Activated T-cell treated with anti-CD3 and anti-CD28 coated beads, Interleukin-2, amount 50 U/mL, for 72 hours (primary cell): ENCODE measurements around the gene PRRT1. TPM values are rescaled to one million over a fixed set of nuclear protein-coding genes. Genes with fewer than 3 reads are reported as not detected.

Experiments used
- ATAC-seq, 2 donors: fragments of 150-1000 bp; cut with Tn5 transposase; replicated peaks in 1 of 2; 2 replicates each; pipeline ENCODE4 v1.10.0; 2021; ENCODE audit warnings: moderate library complexity in 2 of 2, mild to moderate bottlenecking in 1 of 2
- DNase-seq, 2 donors: peaks; one replicate each; pipeline ENCODE4 v3.0.0; 2021 to 2022; ENCODE audit warnings: mixed read lengths in 1 of 2
- H3K27ac Mint-ChIP-seq: one replicate; pipeline ENCODE4 v1.8.0; 2022; ENCODE audit warnings: mild to moderate bottlenecking, moderate library complexity, mixed read lengths
- H3K27me3 Mint-ChIP-seq: one replicate; pipeline ENCODE4 v1.8.0; 2022; ENCODE audit warnings: low read depth, mixed read lengths
- H3K36me3 Mint-ChIP-seq, 2 donors: one replicate each; pipeline ENCODE4 v1.8.0; 2022; ENCODE audit warnings: mixed read lengths in 2 of 2, mild to moderate bottlenecking in 1 of 2; ENCODE audit not compliant: insufficient read depth in 2 of 2
- H3K4me1 Mint-ChIP-seq: one replicate; pipeline ENCODE4 v1.8.0; 2022; ENCODE audit warnings: low read depth, mixed read lengths
- H3K4me3 Mint-ChIP-seq, 2 donors: one replicate each; pipeline ENCODE4 v1.8.0; 2022; ENCODE audit warnings: mild to moderate bottlenecking in 2 of 2, mixed read lengths in 2 of 2, moderate library complexity in 2 of 2
- H3K9me3 Mint-ChIP-seq, 2 donors: one replicate each; pipeline ENCODE4 v1.8.0; 2022; ENCODE audit warnings: mixed read lengths in 2 of 2
- total RNA-seq, 2 donors: library from RNA; stranded (reverse); gene quantifications; one replicate each; pipeline ENCODE4 v1.2.3, GENCODE V29; 2022

Gene PRRT1
- total RNA-seq, 2 donors from 2014 or later = 0.83 to 1.2 TPM

DNA sequence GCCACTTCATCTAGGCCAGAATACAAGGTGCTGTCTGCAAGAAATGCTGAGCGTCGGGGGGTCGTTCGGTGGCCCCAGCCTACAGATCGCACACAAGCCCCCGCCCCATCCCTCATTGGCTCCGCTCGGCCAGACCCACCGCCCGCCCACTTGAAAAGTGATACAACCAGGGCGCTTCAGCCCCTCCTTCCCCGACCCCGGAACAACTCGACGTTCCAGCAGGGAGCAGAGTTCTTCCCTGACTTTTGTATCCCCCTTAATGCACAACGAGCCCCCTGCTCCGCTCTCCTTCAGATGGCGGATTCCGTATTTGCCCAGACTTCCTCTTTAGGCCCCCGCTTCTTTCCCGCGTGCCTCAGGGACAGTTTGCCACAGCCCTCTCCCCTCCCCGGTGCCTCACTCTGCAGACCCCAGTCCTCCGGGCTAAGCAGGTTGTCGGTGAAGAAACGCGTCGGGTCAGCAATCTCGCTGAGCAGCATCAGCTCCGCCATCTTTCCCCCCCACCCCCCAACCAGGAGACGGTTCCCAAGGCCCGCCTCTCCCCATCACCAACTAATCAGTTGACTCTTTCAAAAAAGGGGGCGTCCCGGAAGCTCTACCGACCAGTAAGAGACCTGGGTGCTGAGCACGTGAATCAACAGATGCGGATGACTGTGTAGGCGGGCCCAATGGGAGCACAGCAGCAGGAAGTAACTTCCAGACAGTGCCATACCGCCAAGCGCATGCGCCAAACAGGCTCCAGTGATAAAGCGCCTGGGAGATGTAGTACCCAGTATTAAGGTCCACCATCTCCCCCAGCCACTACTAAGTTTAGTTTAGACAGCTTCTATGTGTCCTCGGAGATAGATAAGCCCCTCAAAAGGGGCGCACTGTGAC is 23.8 kb downstream of the PRRT1 start, which contains the start of gene ATF6B:
Gene ATF6B, minus strand, starts transcription at position 530 of the 876 bp plus-strand sequence. Its CDS starts 39 bp downstream, at position 491.
- Mint-ChIP-seq H3K36me3 (peaks cover 11 to 17% of the 10 kb centered on the region in 2 donors), H3K9me3 (peaks cover 0 to 2% of the 10 kb centered on the region in 2 donors), H3K27me3 (no peaks in the 10 kb centered on the region), H3K4me1 (peaks cover 43% of the 10 kb centered on the region), H3K4me3 (peak within 1 kb of the TSS; percentile 87 to 100), H3K27ac (peak within 1 kb of the TSS; percentile 82)
- DNase-seq (peak; percentile 95 to 99), ATAC-seq (peak; percentile 91 to 92)

DNA sequence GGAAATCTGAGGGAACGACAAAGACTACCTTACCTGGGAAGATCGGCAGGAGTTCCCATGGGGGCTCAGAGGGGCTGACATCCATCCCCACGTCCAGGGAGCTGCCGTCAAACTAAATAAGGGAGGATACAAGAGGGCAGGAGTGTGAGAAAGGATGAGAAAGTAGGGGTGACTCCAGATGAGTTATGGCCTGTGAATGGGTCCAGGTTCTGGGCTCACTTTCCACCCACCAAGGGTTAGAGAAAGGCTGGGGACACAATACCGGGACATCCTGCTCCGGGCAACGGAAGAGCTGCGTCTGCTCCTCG is 24.4 kb downstream of the PRRT1 start:
- ATAC-seq (no peak), DNase-seq (no peak)
- Mint-ChIP-seq H3K27me3 (no peaks in the 10 kb centered on the region), H3K36me3 (peaks cover 11 to 17% of the 10 kb centered on the region in 2 donors), H3K27ac (peak overlapping the region; percentile 82), H3K4me1 (peaks cover 43% of the 10 kb centered on the region), H3K4me3 (peak overlapping the region; percentile 87 to 100), H3K9me3 (peaks cover 0 to 2% of the 10 kb centered on the region in 2 donors)

DNA sequence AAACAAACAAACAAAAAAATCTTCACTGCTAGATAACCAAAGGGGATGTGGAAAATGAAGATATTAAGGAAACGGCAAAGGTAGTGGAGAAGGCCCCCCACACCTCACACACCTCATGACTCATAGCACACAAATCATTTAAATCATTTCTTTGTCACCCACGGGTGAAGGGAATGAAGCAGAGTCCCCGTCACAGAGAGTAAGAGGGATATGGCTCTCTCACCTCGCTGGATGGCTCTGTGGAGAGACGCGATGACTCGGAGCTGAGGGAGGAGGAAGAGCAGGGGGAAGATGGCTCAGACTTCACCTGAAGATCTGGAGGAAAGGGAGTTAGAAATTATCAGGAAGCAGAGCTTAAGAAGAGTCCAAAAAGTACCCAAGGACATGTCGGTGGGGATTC is 24.9 kb downstream of the PRRT1 start:
- Mint-ChIP-seq H3K27ac (peak overlapping the region; percentile 82), H3K27me3 (no peaks in the 10 kb centered on the region), H3K9me3 (peaks cover 0 to 2% of the 10 kb centered on the region in 2 donors), H3K36me3 (peaks cover 14 to 21% of the 10 kb centered on the region in 2 donors), H3K4me1 (peaks cover 43% of the 10 kb centered on the region), H3K4me3 (peak overlapping the region; percentile 87 to 100)
- ATAC-seq = no peak
- DNase-seq = no peak

DNA sequence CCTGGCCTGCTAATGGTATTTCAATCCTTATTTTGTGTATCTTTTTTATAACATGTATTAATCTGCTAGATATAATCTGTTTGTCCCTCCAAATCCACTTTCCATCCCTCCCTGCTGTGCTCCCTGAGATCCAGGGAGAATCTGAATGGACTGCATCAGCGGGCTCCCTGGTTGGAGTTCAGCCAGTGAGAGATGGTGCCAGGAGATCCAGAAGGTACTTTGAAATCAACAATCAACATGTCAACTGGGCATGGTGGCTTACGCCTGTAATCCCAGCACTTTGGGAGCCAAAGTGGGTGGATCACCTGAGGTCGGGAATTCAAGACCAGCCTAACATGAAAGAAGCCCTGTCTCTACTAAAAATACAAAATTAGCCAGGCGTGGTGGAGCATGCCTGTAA is 28.1 kb downstream of the PRRT1 start:
- Mint-ChIP-seq H3K9me3 (no peaks in the 10 kb centered on the region), H3K4me3 (no peak overlapping the region), H3K36me3 (peaks cover 14 to 29% of the 10 kb centered on the region in 2 donors), H3K27ac (no peak overlapping the region), H3K4me1 (peaks cover 38% of the 10 kb centered on the region), H3K27me3 (no peaks in the 10 kb centered on the region)
- ATAC-seq (no peak), DNase-seq (no peak)

DNA sequence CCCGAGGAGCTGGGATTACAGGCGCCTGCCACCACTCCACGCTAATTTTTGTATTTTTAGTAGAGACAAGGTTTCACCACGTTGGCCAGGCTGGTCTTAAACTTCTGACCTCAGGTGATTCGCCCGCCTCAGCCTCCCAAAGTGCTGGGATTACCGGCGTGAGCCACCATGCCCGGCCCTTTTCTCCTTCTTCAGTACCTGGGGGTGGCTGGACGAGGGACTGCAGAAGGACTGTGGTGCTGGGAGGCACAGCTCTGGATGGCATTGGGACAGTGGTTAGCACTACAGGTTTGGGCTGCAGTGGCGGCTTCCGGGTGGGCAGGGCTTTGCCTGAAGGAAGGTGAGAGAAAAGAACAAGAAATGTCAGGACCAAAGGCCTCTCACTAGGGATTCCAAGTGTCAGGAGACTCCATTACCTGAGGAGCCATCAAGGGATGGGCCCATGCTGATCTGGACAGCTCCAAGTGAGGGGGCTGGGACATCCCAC is 31.1 kb downstream of the PRRT1 start:
- H3K4me3 Mint-ChIP-seq = no peak overlapping the region
- H3K9me3 Mint-ChIP-seq = no peaks in the 10 kb centered on the region
- H3K4me1 Mint-ChIP-seq = peaks cover 12% of the 10 kb centered on the region
- H3K27me3 Mint-ChIP-seq = no peaks in the 10 kb centered on the region
- H3K27ac Mint-ChIP-seq = no peak overlapping the region
- DNase-seq = no peak
- ATAC-seq = no peak
- H3K36me3 Mint-ChIP-seq = peaks cover 6 to 23% of the 10 kb centered on the region in 2 donors

DNA sequence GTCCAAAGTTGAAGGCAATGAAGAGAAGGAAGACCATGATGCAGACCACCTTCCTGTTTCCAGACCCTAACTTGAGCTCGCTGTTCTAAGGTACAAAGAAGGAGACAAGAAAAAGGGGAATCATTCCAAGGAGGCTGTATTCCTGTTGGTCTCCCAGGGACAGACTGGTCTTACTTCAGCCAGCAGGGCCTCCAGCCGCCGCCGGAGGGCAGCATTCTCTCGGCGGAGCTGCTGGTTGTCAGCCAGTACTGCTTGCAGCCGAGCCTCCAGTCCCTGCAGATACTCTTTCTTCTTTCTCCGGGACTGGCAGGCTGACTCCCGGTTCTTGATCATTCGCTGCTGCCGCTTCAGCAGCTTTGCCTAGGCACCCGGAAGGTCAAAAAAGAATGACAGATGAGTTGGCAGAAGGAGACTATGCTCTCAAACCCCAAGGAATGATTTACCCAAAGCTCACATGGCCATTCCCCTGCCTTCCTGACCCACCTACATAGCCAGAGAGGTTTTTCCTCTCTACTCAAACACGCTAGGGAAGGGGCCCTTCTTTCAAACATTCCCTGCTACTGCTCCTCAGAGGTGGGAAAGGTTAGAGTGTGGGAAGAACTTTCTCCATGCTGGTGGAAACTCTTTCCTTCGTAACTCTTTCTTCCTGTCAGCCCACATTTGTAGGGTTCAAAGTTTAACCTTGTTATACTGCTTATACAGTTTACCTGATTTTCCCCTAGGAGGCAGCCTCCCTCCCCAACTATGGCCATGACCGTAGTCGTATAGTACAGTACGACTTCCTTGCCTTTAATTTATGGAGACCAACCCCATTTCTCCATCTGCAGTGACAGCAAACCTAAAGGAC is 32.7 kb downstream of the PRRT1 start:
- peaks cover 3 to 17% of the 10 kb centered on the region in 2 donors for H3K36me3 Mint-ChIP-seq
- peak; percentile 89 to 90 for ATAC-seq

DNA sequence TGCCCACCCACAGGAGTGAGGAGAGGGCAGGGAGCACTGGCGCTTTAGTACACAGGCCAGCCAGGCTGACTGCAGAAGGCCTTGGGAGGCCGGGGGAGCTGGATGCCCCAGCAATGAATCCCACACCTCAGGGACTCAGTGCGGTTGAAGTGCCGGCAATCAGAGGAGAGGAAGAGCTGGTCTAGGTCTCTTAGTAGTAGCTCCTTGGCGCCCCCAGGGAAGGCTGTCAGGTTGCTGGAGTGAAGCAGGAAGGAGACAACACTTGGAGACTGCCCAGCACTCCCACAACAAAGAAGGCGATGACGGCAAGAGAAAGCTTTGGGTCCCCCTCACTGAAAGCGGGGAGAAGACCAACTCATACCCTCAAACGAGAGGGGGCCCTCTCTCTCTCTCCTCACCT is 34.3 kb downstream of the PRRT1 start:
- H3K4me3 Mint-ChIP-seq = no peak overlapping the region
- H3K27ac Mint-ChIP-seq = no peak overlapping the region
- no peaks in the 10 kb centered on the region for H3K9me3 Mint-ChIP-seq

More for the DNA sequence above, 32.7 kb downstream of the PRRT1 start:
- no peak overlapping the region for H3K27ac Mint-ChIP-seq
- no peaks in the 10 kb centered on the region for H3K9me3 Mint-ChIP-seq
- no peak overlapping the region for H3K4me3 Mint-ChIP-seq
- peaks cover 12% of the 10 kb centered on the region for H3K4me1 Mint-ChIP-seq
- H3K27me3 Mint-ChIP-seq = no peaks in the 10 kb centered on the region
- DNase-seq = peak; percentile 75 to 79

DNA sequence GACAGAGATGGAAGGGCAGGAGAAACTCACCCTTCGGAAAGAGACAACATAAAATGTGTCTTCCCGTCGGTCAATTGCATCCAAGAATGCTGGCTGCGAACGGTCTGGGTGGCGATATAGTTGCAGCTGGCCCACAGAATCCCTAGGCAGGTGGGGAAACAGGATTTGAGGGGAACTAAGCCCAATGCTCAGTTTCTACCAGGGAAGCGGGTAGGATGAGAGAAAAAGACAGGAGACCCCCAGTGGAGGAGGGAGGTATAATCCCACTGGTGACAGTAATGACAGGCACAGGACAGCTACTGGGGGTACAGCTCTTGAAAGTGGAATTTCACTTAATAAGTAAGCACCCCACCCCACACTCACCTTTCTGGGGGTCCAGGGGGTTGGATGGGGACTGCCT is 35.1 kb downstream of the PRRT1 start:
- Mint-ChIP-seq H3K36me3 (peaks cover 0 to 10% of the 10 kb centered on the region in 2 donors), H3K9me3 (no peaks in the 10 kb centered on the region), H3K27me3 (no peaks in the 10 kb centered on the region), H3K27ac (no peak overlapping the region), H3K4me1 (peaks cover 12% of the 10 kb centered on the region), H3K4me3 (no peak overlapping the region)
- DNase-seq (no peak), ATAC-seq (no peak)

More for the DNA sequence above, 34.3 kb downstream of the PRRT1 start:
- peaks cover 12% of the 10 kb centered on the region for H3K4me1 Mint-ChIP-seq
- H3K27me3 Mint-ChIP-seq = no peaks in the 10 kb centered on the region
- DNase-seq (no peak), ATAC-seq (no peak)
- peaks cover 3 to 16% of the 10 kb centered on the region in 2 donors for H3K36me3 Mint-ChIP-seq

DNA sequence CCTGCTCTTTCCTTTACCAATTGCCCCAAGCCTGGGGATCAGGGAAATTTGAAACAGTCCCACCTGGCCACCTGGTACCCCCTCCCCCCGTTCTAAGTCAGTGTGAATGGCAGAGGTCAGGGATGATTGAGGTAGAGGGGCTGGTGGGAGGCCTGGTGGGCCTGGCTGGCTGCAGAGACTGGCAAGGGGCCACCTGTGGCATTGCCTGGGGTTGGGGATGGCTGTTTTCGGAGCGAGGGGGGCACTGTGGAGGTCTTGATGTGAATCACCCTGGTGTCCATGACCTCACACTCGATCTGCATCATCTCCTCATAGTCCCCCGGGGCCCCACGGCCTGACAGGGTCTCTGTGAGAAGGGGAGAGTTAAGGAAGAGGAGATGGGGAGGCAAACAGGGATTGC is 36.1 kb downstream of the PRRT1 start:
- Mint-ChIP-seq H3K4me1 (peaks cover 12% of the 10 kb centered on the region), H3K27me3 (no peaks in the 10 kb centered on the region), H3K36me3 (peaks cover 0 to 4% of the 10 kb centered on the region in 2 donors), H3K9me3 (no peaks in the 10 kb centered on the region), H3K4me3 (no peak overlapping the region), H3K27ac (peak overlapping the region; percentile 20)
- no peak for ATAC-seq
- DNase-seq = no peak

DNA sequence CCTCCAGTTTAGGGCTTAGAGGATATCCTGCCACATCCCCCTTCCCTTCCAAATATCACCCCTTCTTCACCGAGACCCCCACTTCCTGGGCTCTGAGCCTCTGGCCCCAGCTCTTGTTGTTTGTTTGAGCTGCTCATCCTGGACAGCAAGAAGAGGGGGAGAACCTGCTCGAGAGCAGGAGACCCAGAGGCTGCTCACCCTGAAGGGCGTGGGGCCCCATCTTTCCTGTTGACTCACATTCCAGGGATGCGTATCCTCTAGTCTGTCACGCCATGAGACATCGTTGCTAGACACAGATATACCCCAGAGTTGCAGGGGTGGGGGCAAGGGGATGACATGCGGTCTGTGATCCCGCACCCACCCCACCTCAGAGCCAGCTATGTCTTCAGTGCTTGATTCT is 36.9 kb downstream of the PRRT1 start:
- Mint-ChIP-seq H3K9me3 (no peaks in the 10 kb centered on the region), H3K4me3 (no peak overlapping the region), H3K27ac (no peak overlapping the region), H3K4me1 (peaks cover 14% of the 10 kb centered on the region), H3K27me3 (peaks cover 3% of the 10 kb centered on the region), H3K36me3 (peaks cover 0 to 4% of the 10 kb centered on the region in 2 donors)
- no peak for DNase-seq
- ATAC-seq = no peak

DNA sequence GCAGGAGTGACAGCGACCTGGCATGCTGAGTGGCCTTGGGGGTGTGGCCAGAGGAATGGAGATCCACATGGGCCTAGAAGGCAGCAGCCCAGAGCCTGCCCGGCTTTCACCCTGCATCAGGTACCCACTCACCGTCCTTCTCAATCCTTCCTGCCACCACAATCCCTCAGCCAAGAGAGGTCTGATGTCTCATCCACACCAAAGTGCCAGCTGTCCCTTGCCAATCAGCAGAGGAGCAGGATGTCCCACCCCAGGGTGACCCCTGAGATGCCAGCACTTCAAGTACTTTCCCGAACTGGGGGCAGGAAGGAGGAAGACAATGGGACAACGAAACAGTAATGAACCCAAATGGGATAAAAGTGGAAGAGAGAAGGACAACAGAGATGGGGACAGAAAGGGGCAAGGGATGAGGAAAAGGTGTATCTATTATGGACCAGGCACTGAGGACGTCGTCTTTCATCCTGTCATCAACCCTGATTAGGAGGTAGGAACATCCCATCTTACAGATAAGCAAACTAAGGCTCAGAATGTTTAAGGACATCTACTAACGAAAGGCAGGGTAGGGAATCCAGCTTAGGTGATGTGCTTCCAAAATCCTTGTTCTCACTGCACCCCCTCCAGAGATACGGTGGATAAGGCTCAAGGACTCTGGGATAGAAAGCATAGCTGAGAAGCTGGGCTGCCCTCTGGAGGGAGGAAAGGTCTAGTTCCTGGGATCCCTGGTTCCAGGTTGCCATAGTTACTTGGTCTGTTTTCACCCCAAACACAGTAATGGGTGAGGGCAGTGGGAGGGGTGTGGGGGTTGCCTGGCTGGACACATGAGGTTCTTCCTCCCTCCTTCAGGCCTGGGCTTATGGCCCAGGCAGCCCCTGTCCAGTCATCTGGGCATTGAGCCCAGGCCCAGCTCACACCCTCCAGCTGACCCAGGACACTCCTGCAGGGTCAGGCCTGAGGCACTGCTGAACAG is 38.1 kb downstream of the PRRT1 start:
- Mint-ChIP-seq H3K4me3 (no peak overlapping the region), H3K9me3 (no peaks in the 10 kb centered on the region), H3K4me1 (peaks cover 11% of the 10 kb centered on the region), H3K27ac (no peak overlapping the region), H3K36me3 (peaks cover 0 to 4% of the 10 kb centered on the region in 2 donors), H3K27me3 (peaks cover 13% of the 10 kb centered on the region)
- DNase-seq (no peak), ATAC-seq (no peak)

DNA sequence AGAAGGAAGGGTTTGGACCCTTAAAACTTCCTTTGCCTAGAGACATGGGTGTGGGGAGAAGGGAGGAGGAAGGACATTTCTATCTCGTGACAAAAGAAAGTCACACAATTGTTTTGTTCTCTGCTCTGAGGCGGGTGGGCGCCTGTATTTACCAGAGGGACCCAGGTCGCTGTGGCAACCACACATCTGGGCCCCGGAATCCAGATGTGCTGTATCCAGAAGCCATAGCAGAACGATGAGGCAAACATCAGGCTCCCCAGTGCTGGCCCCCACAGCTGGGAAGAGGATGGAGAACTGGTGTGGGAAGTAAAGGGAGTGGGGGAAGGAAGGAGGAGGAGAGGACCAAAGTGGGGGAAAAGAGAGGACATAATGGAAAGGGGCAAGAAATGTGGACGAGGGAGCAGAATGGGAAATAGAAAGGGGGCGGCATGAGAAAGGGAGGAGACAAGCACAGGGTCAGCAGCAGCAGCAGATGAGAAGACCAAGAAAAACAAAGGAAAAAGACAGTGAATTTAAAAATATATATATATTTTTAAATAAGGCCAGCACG is 39.2 kb downstream of the PRRT1 start:
- no peak for ATAC-seq
- Mint-ChIP-seq H3K27me3 (peaks cover 21% of the 10 kb centered on the region), H3K36me3 (peaks cover 0 to 2% of the 10 kb centered on the region in 2 donors), H3K4me1 (peaks cover 20% of the 10 kb centered on the region), H3K4me3 (no peak overlapping the region), H3K9me3 (no peaks in the 10 kb centered on the region), H3K27ac (no peak overlapping the region)
- DNase-seq = no peak
